ENCODE data around the gene C8A. TPM values are rescaled to one million over a fixed set of nuclear protein-coding genes. Genes with fewer than 3 reads are reported as not detected.

C8A gene
- total and polyA plus RNA-seq, 2 of the 13 experiments (the other 11 are each of a cell fraction or from before 2014, with no cell fraction given), result 10.5 to 15.0 TPM

DNA sequence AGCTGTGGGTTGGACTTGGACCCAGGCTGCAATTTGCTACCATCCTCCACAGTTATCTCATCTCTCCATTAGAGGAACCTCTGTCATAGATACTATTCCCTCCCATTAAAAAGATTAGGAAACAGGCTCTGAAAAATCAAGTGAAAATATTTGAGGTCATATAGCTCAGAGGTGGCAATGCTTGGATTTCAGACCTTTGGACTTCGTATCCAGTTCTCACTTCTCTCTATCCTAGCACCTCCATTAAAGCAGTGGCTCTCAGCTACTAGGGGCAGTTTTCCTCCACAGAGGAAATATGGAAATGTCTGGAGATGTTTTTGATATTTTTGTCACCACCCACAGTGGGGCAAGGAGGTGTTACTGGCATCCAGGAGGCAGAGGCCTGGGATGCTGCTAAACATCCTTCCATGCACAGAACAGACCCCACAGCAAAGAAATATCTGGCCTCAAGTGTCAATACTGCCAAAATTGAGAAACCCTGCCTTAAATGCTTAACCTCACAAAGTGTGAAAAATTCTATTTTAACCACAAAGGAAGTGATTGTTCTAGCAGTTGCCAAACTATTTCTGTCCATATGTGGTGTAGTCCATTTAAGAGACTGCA lies 54.1 kb downstream of the C8A start (continued):
- TF ChIP-seq ZFP41 (CRISPR knock-in tag; IDR thresholded peaks at IDR 0.05; ENCODE audit: borderline replicate concordance) (no peak), ZNF598 (CRISPR knock-in tag; IDR thresholded peaks at IDR 0.05; ENCODE audit: borderline replicate concordance) (no peak), HDAC2 (CRISPR knock-in tag; IDR thresholded peaks at IDR 0.05) (no peak), ZNF616 (CRISPR knock-in tag; IDR thresholded peaks at IDR 0.05; ENCODE audit: low read depth) (no peak), ZNF44 (CRISPR knock-in tag; IDR thresholded peaks at IDR 0.05) (no peak), SAFB2 (CRISPR knock-in tag; IDR thresholded peaks at IDR 0.05; ENCODE audit: borderline replicate concordance, low read depth) (no peak), HNF4G (IDR thresholded peaks at IDR 0.05; ENCODE audit: borderline replicate concordance, low read depth, low read length) (peak; percentile 79), HNF4G (CRISPR knock-in tag; IDR thresholded peaks at IDR 0.05; ENCODE audit: borderline replicate concordance, low read depth) (no peak), ZC3H4 (CRISPR knock-in tag; IDR thresholded peaks at IDR 0.05; ENCODE audit: borderline replicate concordance) (no peak), ZNF572 (CRISPR knock-in tag; IDR thresholded peaks at IDR 0.05) (no peak), NCOR1 (IDR thresholded peaks at IDR 0.05; ENCODE audit: borderline replicate concordance, low read length) (peak; percentile 97), ZNF160 (CRISPR knock-in tag; IDR thresholded peaks at IDR 0.05) (no peak), ZNF510 (CRISPR knock-in tag; IDR thresholded peaks at IDR 0.05; ENCODE audit: low read depth) (no peak), ZNF446 (CRISPR knock-in tag; IDR thresholded peaks at IDR 0.05) (no peak), ARID2 (CRISPR knock-in tag; IDR thresholded peaks at IDR 0.05; ENCODE audit: borderline replicate concordance) (no peak), NR2F1 (CRISPR knock-in tag; IDR thresholded peaks at IDR 0.05) (peak in 1 of 2 experiments; percentile 37; a peak in 1 of 4 replicates), NR2F6 (IDR thresholded peaks at IDR 0.05) (peak; percentile 53; the same call in 1 of the 2 replicates), NR2F6 (CRISPR knock-in tag; IDR thresholded peaks at IDR 0.05) (no peak), ZBTB42 (CRISPR knock-in tag; IDR thresholded peaks at IDR 0.05) (no peak), POLR2A (IDR thresholded peaks at IDR 0.05; ENCODE audit: insufficient read depth in 1 of 2, low read depth in 2 of 2, low read length in 2 of 2) (no peak), DNMT3B (CRISPR knock-in tag; conservative IDR thresholded peaks at IDR 0.05) (no peak), ZNF3 (CRISPR knock-in tag; IDR thresholded peaks at IDR 0.05) (no peak), TCF12 (IDR thresholded peaks at IDR 0.05) (no peak), TCF12 (CRISPR knock-in tag; IDR thresholded peaks at IDR 0.05) (no peak), XBP1 (CRISPR knock-in tag; IDR thresholded peaks at IDR 0.05) (no peak)
- TF ChIP-seq, protein P1, sequence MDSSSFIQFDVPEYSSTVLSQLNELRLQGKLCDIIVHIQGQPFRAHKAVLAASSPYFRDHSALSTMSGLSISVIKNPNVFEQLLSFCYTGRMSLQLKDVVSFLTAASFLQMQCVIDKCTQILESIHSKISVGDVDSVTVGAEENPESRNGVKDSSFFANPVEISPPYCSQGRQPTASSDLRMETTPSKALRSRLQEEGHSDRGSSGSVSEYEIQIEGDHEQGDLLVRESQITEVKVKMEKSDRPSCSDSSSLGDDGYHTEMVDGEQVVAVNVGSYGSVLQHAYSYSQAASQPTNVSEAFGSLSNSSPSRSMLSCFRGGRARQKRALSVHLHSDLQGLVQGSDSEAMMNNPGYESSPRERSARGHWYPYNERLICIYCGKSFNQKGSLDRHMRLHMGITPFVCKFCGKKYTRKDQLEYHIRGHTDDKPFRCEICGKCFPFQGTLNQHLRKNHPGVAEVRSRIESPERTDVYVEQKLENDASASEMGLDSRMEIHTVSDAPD (CRISPR knock-in tag; IDR thresholded peaks at IDR 0.05), result no peak
- TF ChIP-seq, protein P2, sequence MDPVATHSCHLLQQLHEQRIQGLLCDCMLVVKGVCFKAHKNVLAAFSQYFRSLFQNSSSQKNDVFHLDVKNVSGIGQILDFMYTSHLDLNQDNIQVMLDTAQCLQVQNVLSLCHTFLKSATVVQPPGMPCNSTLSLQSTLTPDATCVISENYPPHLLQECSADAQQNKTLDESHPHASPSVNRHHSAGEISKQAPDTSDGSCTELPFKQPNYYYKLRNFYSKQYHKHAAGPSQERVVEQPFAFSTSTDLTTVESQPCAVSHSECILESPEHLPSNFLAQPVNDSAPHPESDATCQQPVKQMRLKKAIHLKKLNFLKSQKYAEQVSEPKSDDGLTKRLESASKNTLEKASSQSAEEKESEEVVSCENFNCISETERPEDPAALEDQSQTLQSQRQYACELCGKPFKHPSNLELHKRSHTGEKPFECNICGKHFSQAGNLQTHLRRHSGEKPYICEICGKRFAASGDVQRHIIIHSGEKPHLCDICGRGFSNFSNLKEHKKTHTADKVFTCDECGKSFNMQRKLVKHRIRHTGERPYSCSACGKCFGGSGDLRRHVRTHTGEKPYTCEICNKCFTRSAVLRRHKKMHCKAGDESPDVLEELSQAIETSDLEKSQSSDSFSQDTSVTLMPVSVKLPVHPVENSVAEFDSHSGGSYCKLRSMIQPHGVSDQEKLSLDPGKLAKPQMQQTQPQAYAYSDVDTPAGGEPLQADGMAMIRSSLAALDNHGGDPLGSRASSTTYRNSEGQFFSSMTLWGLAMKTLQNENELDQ (CRISPR knock-in tag; IDR thresholded peaks at IDR 0.05; ENCODE audit: borderline replicate concordance), result no peak
- TF ChIP-seq, protein P3, sequence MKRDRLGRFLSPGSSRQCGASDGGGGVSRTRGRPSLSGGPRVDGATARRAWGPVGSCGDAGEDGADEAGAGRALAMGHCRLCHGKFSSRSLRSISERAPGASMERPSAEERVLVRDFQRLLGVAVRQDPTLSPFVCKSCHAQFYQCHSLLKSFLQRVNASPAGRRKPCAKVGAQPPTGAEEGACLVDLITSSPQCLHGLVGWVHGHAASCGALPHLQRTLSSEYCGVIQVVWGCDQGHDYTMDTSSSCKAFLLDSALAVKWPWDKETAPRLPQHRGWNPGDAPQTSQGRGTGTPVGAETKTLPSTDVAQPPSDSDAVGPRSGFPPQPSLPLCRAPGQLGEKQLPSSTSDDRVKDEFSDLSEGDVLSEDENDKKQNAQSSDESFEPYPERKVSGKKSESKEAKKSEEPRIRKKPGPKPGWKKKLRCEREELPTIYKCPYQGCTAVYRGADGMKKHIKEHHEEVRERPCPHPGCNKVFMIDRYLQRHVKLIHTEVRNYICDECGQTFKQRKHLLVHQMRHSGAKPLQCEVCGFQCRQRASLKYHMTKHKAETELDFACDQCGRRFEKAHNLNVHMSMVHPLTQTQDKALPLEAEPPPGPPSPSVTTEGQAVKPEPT (CRISPR knock-in tag; IDR thresholded peaks at IDR 0.05; ENCODE audit: low read depth), result no peak

All from HepG2 (cell line).